ENCODE data around the gene NXPH1. TPM values are rescaled to one million over a fixed set of nuclear protein-coding genes. Genes with fewer than 3 reads are reported as not detected.

The NXPH1 gene
- total RNA-seq, 1 experiment from 2014 or later, result not detected

DNA sequence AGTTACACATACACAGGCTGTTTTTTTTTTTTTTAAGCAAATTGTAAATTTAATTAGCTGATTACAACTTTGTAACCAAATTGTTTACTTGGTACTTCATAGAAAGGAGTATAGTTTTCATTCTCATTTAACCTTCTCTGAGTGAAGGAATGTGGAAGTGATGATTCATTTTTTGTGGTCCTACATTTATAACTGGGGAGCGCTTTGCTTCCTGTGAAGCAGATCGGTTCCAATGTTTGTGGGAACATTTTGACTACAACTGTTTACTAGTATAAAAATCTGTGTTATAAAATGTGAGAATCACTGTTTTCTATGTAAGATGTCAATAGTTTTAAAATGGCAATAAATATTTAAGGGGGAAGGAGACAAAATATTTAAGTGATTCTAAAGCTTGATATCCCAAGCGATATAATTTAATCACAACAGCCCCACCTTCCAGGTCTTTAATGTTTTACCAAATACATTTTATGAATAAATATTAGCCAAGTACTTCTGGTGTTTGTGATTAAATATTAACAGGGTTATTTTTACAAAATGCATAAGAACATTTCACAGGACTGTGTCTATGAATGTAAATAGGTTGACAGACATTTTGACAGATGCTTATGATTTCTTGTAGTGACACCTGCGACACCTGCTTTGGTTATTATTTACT lies 57.1 kb downstream of the NXPH1 start:
- in situ Hi-C loops (cut with HindIII; ENCODE audit: low sequenced_read_pairs), result no loop called here
- DNase-seq (ENCODE audit: low spot score), result no peak

DNA sequence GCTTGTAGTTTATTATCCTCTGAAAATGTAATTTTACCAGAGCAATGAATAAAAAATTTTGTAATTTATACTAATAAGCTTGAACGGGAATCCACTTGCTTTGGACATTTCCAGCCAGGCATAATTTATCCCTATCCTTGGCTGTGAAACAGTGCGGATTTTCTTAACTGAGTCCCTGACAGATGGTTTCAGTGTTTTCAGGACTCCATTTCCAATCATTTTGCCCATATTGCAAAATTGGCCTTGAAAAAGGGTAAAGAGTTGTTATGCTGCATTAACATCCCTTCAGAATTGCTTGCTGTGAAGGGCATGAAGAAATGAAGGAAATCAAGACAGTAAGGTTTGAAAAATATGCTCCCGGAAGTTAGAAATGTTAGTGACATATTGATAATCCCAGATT lies 57.7 kb downstream of the NXPH1 start:
- DNase-seq (ENCODE audit: low spot score), result peak; percentile 83
- in situ Hi-C loops (cut with HindIII; ENCODE audit: low sequenced_read_pairs), result no loop called here

GRCh38 chr7:8491544-8492489 lies 58.4 kb downstream of the NXPH1 start:
- in situ Hi-C loops (cut with HindIII; ENCODE audit: low sequenced_read_pairs), result no loop called here

DNA sequence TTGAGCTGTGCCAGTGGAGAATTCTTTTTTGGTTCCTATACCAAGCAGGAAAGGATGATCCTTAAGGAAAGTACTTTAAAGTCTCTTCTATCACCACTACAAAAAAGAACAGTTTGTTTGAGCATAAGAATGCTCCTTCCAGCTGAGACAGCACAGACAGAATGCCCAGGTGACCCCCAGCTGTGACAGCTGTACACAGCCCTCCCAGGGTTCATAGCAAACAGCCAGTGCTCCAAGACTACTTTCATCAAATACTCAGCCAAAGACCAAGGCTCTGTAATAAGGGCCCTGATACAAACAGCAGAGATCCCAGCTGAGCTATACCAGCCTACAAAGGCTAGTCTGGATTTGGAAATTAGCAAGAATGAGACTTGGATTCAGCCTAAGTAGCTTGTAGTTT lies 65.7 kb downstream of the NXPH1 start:
- in situ Hi-C loops (cut with HindIII; ENCODE audit: low sequenced_read_pairs), result no loop called here
- DNase-seq (ENCODE audit: low spot score), result no peak

More at GRCh38 chr7:8491544-8492489, 58.4 kb downstream of the NXPH1 start:
- no peak for DNase-seq (ENCODE audit: low spot score)

DNA sequence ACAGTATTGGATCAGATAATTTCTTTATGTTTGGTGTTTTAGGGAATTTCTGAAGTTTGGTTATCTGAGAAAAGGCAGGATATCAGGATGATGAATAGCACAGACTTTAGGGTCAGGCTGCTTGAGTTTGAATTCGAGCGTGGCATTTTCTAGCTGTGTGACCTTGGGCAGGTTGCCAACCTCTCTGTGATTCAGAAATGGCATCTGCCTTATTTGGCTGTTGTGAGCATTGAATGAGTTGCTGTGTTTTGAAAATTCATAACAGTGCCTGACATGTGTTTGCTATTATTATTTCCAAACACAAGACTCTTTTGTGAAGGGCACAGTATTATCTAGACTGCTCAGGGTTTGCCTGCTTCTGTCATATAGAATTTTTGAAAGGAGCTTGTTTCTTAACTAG lies 66.9 kb downstream of the NXPH1 start:
- DNase-seq (ENCODE audit: low spot score), result peak; percentile 45
- in situ Hi-C loops (cut with HindIII; ENCODE audit: low sequenced_read_pairs), result no loop called here

DNA sequence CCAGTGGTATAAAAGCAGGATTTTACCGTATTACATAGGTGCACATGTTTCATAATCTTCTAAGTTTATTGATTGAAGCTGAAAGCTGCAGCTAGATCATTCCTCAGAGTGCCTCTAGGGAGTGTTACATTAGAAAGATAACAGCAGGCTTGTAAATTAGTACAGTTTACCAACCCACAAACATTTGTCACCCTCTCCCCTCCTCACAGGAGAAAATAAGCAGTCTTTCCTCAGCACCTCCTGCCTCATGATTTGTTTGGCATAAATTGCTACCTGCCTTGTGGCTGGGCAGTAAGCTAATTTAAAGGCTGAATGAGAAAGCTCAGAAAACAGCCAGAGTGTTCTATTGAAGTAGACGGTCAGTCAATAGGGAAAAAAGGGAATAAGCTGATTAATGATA lies 74.2 kb downstream of the NXPH1 start:
- in situ Hi-C loops (cut with HindIII; ENCODE audit: low sequenced_read_pairs), result no loop called here
- DNase-seq (ENCODE audit: low spot score), result no peak

- no peak for DNase-seq (ENCODE audit: low spot score)
- in situ Hi-C loops (cut with HindIII; ENCODE audit: low sequenced_read_pairs), result no loop called here
Observed at GRCh38 chr7:8509621-8510020, 76.2 kb downstream of the NXPH1 start.

- in situ Hi-C loops (cut with HindIII; ENCODE audit: low sequenced_read_pairs), result no loop called here
Observed at GRCh38 chr7:8511855-8512254, 78.4 kb downstream of the NXPH1 start.

GRCh38 chr7:8514781-8515519 lies 81.5 kb downstream of the NXPH1 start:
- DNase-seq (ENCODE audit: low spot score), result no peak

More at GRCh38 chr7:8511855-8512254, 78.4 kb downstream of the NXPH1 start:
- no peak for DNase-seq (ENCODE audit: low spot score)

GRCh38 chr7:8515640-8516185 lies 82.3 kb downstream of the NXPH1 start:
- in situ Hi-C loops (cut with HindIII; ENCODE audit: low sequenced_read_pairs), result no loop called here
- DNase-seq (ENCODE audit: low spot score), result no peak

More at GRCh38 chr7:8514781-8515519, 81.5 kb downstream of the NXPH1 start:
- in situ Hi-C loops (cut with HindIII; ENCODE audit: low sequenced_read_pairs), result no loop called here

- in situ Hi-C loops (cut with HindIII; ENCODE audit: low sequenced_read_pairs), result no loop called here
- DNase-seq (ENCODE audit: low spot score), result no peak
Observed at GRCh38 chr7:8516976-8517375, 83.6 kb downstream of the NXPH1 start.

DNA sequence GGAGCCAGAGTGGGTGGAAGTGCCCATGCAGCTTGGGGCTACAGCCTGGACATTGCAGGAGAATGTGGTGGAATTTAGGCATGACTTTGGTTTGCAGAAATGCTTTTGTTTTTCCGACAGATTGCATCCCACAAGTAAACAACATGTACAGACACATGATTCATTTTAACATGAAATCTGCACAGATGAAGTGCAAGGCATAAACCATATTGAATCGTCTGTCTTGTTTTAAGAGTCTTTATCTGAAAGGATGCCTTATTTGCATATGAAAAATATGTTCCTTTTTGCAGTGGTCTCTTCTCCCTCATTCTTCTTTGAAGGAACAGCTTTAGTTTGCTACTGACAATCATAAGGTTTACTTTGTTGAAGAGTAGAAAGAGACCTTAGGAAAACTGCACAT lies 94.9 kb downstream of the NXPH1 start:
- DNase-seq (ENCODE audit: low spot score), result no peak
- in situ Hi-C loops (cut with HindIII; ENCODE audit: low sequenced_read_pairs), result no loop called here

GRCh38 chr7:8531991-8532515 lies 98.6 kb downstream of the NXPH1 start:
- in situ Hi-C loops (cut with HindIII; ENCODE audit: low sequenced_read_pairs), result no loop called here
- DNase-seq (ENCODE audit: low spot score), result no peak

DNA sequence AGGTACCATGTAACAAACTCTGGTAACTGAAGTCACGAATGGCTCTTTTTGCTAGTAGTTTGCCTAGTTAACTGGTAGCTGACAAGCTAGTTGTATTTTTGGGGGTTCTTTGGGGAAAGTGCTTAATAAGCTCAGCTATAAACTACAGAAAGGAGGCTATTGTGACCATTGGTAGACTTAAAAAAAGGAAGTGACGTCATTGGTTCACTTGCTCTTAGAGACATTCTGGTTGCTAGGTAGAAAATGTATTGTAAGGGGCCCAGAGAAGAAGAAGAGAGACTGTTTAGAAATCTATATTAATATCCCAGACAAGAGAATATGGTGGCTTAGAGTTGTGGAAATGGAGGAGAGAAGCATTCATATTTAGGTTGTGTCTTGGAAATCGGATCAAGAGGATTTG lies 103.0 kb downstream of the NXPH1 start:
- DNase-seq (ENCODE audit: low spot score), result no peak
- in situ Hi-C loops (cut with HindIII; ENCODE audit: low sequenced_read_pairs), result no loop called here

DNA sequence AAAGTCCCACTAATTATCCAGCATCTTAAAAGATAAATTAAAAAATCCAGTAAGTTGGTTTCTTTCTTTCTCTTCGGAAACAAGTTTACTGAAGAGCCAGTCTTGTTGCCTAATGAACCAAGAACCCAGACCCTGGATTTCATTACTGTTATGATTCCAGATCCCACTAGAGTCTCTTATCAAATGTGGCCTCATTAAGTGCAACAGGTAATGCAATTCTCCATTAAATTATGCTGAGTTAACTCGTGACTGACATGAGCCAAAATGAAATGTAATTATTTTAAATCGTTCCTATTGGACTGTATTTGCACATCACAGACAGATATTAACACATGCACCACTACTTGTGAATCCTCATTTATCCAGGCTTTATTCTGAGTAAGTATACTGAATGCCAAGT lies 115.6 kb downstream of the NXPH1 start:
- in situ Hi-C loops (cut with HindIII; ENCODE audit: low sequenced_read_pairs), result no loop called here
- no peak for DNase-seq (ENCODE audit: low spot score)

GRCh38 chr7:8560501-8560900 lies 127.1 kb downstream of the NXPH1 start:
- in situ Hi-C loops (cut with HindIII; ENCODE audit: low sequenced_read_pairs), result no loop called here
- no peak for DNase-seq (ENCODE audit: low spot score)

- no peak for DNase-seq (ENCODE audit: low spot score)
- in situ Hi-C loops (cut with HindIII; ENCODE audit: low sequenced_read_pairs), result no loop called here
Observed at GRCh38 chr7:8561449-8561848, 128.0 kb downstream of the NXPH1 start.

DNA sequence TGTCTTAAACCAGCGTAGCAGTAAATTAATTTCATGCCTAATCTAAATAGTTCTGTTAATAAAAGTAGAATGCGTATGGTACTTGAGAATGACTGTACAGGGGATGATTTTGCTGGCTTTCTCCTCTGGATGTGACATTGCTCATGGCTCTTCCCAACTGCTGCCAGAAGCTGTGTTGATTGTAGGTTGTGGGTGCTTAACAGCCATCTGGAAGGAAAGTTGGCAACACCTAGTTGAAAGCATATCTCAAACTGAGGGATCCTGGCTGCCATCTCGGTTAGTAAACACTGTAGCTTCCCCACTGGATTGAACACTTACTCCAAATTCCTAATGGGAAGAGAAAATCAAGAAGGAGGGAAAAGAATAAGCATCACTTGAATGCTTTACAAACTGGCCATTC lies 130.9 kb downstream of the NXPH1 start:
- in situ Hi-C loops (cut with HindIII; ENCODE audit: low sequenced_read_pairs), result no loop called here
- peak; percentile 79 for DNase-seq (ENCODE audit: low spot score)

GRCh38 chr7:8566016-8566415 lies 132.6 kb downstream of the NXPH1 start:
- DNase-seq (ENCODE audit: low spot score), result peak; percentile 73
- in situ Hi-C loops (cut with HindIII; ENCODE audit: low sequenced_read_pairs), result no loop called here

Measured in G401 (cell line).